Measurements from ENCODE around the gene POMT2.

Gene POMT2

GRCh38 chr14:77320238-77320935, at the start of gene POMT2:
POMT2 (minus strand) TSS chr14:77320883; CDS start chr14:77320681, 202 bp downstream.
- DNase-seq, result peak; percentile 93 to 95
- TF ChIP-seq GATA1 (IDR thresholded peaks at IDR 0.05; ENCODE audit: low read depth, low read length) (no peak), POLR2A (IDR thresholded peaks at IDR 0.05; ENCODE audit: low read length) (peak; percentile 43)

- DNase-seq, result no peak
Observed at GRCh38 chr14:77369285-77369684, 48.6 kb upstream of the POMT2 start.

GRCh38 chr14:77364146-77364545, 43.5 kb upstream of the POMT2 start:
- no peak for DNase-seq
- no peak for TF ChIP-seq POLR2A (IDR thresholded peaks at IDR 0.05; ENCODE audit: low read length)
- no peak for TF ChIP-seq GATA1 (IDR thresholded peaks at IDR 0.05; ENCODE audit: low read depth, low read length)

More at GRCh38 chr14:77369285-77369684, 48.6 kb upstream of the POMT2 start:
- no peak for TF ChIP-seq POLR2A (IDR thresholded peaks at IDR 0.05; ENCODE audit: low read length)
- TF ChIP-seq GATA1 (IDR thresholded peaks at IDR 0.05; ENCODE audit: low read depth, low read length), result no peak

GRCh38 chr14:77359626-77360025, 38.9 kb upstream of the POMT2 start:
- TF ChIP-seq POLR2A (IDR thresholded peaks at IDR 0.05; ENCODE audit: low read length) (no peak), GATA1 (IDR thresholded peaks at IDR 0.05; ENCODE audit: low read depth, low read length) (no peak)
- DNase-seq, result no peak

- no peak for TF ChIP-seq GATA1 (IDR thresholded peaks at IDR 0.05; ENCODE audit: low read depth, low read length)
- no peak for TF ChIP-seq POLR2A (IDR thresholded peaks at IDR 0.05; ENCODE audit: low read length)
Observed at GRCh38 chr14:77356899-77357298, 36.2 kb upstream of the POMT2 start.

GRCh38 chr14:77355811-77356210, 35.1 kb upstream of the POMT2 start:
- TF ChIP-seq GATA1 (IDR thresholded peaks at IDR 0.05; ENCODE audit: low read depth, low read length) (no peak), POLR2A (IDR thresholded peaks at IDR 0.05; ENCODE audit: low read length) (no peak)
- no peak for DNase-seq

More at GRCh38 chr14:77356899-77357298, 36.2 kb upstream of the POMT2 start:
- no peak for DNase-seq

GRCh38 chr14:77353469-77354141, 32.9 kb upstream of the POMT2 start:
- no peak for DNase-seq
- no peak for TF ChIP-seq POLR2A (IDR thresholded peaks at IDR 0.05; ENCODE audit: low read length)

GRCh38 chr14:77347751-77348150, 27.1 kb upstream of the POMT2 start:
- no peak for DNase-seq
- TF ChIP-seq GATA1 (IDR thresholded peaks at IDR 0.05; ENCODE audit: low read depth, low read length), result no peak
- TF ChIP-seq POLR2A (IDR thresholded peaks at IDR 0.05; ENCODE audit: low read length), result no peak

GRCh38 chr14:77346495-77346894, 25.8 kb upstream of the POMT2 start:
- DNase-seq, result no peak
- TF ChIP-seq POLR2A (IDR thresholded peaks at IDR 0.05; ENCODE audit: low read length) (no peak), GATA1 (IDR thresholded peaks at IDR 0.05; ENCODE audit: low read depth, low read length) (no peak)

- DNase-seq, result no peak
- no peak for TF ChIP-seq GATA1 (IDR thresholded peaks at IDR 0.05; ENCODE audit: low read depth, low read length)
- TF ChIP-seq POLR2A (IDR thresholded peaks at IDR 0.05; ENCODE audit: low read length), result no peak
Observed at GRCh38 chr14:77344377-77344996, 23.8 kb upstream of the POMT2 start.

GRCh38 chr14:77343662-77344061, 23.0 kb upstream of the POMT2 start:
- DNase-seq, result no peak
- TF ChIP-seq GATA1 (IDR thresholded peaks at IDR 0.05; ENCODE audit: low read depth, low read length) (no peak), POLR2A (IDR thresholded peaks at IDR 0.05; ENCODE audit: low read length) (no peak)

GRCh38 chr14:77342726-77343397, 22.2 kb upstream of the POMT2 start:
- no peak for TF ChIP-seq POLR2A (IDR thresholded peaks at IDR 0.05; ENCODE audit: low read length)
- TF ChIP-seq GATA1 (IDR thresholded peaks at IDR 0.05; ENCODE audit: low read depth, low read length), result no peak
- DNase-seq, result no peak

GRCh38 chr14:77340389-77340788, 19.7 kb upstream of the POMT2 start:
- TF ChIP-seq GATA1 (IDR thresholded peaks at IDR 0.05; ENCODE audit: low read depth, low read length) (no peak), POLR2A (IDR thresholded peaks at IDR 0.05; ENCODE audit: low read length) (no peak)

GRCh38 chr14:77339407-77339806, 18.7 kb upstream of the POMT2 start:
- DNase-seq, result no peak
- TF ChIP-seq GATA1 (IDR thresholded peaks at IDR 0.05; ENCODE audit: low read depth, low read length) (no peak), POLR2A (IDR thresholded peaks at IDR 0.05; ENCODE audit: low read length) (no peak)

More at GRCh38 chr14:77340389-77340788, 19.7 kb upstream of the POMT2 start:
- DNase-seq, result no peak

All from erythroblast (primary cell).